SK-N-SH treated with all-trans-retinoic acid at 6 μM for 48 hours (cell line): ENCODE data around the gene TRIM7.

Experiments
- ATAC-seq: fragments of 200-7000 bp; cut with Tn5 transposase; 3 replicates; pipeline ENCODE4 v1.9.1; 2020; ENCODE audit warnings: mild to moderate bottlenecking, moderate library complexity
- ARNTL ChIP-seq: fragments of 450-650 bp; formaldehyde crosslinking; IDR thresholded peaks from 2 replicates; pipeline ENCODE4 v1.5.0; 2020; ENCODE audit warnings: low read depth, mild to moderate bottlenecking, moderate library complexity, borderline replicate concordance
- BACH2 ChIP-seq: fragments of 250-450 bp; sonication (Bioruptor Pico); IDR thresholded peaks from 2 replicates; pipeline ENCODE4 v1.9.0; 2021; ENCODE audit warnings: mild to moderate bottlenecking, borderline replicate concordance
- CSDC2 ChIP-seq: fragments of 250-450 bp; sonication (Bioruptor Pico); IDR thresholded peaks from 2 replicates; pipeline ENCODE4 v1.5.0; 2020; ENCODE audit warnings: mild to moderate bottlenecking, moderate library complexity
- ESRRG ChIP-seq: fragments of 250-450 bp; sonication (Bioruptor Pico); IDR thresholded peaks from 2 replicates; pipeline ENCODE4 v1.6.1; 2021; ENCODE audit warnings: mild to moderate bottlenecking
- GLIS3 ChIP-seq: fragments of 250-450 bp; sonication (Bioruptor Pico); IDR thresholded peaks from 2 replicates; pipeline ENCODE4 v1.5.0; 2020; ENCODE audit warnings: mild to moderate bottlenecking, moderate library complexity
- ISL1 ChIP-seq: fragments of 250-450 bp; sonication (Bioruptor Pico); IDR thresholded peaks from 2 replicates; pipeline ENCODE4 v2.1.2; 2022; ENCODE audit warnings: mild to moderate bottlenecking, moderate library complexity
- PPARA ChIP-seq: fragments of 250-450 bp; sonication (Bioruptor Pico); IDR thresholded peaks from 2 replicates; pipeline ENCODE4 v1.5.0; 2020; ENCODE audit warnings: mild to moderate bottlenecking, borderline replicate concordance
- RARB ChIP-seq: fragments of 250-450 bp; sonication (Bioruptor Pico); IDR thresholded peaks from 2 replicates; pipeline ENCODE4 v1.8.0; 2021; ENCODE audit warnings: mild to moderate bottlenecking, moderate library complexity
- SNAI2 ChIP-seq: fragments of 250-450 bp; sonication (Bioruptor Pico); IDR thresholded peaks from 2 replicates; pipeline ENCODE4 v1.5.0; 2020; ENCODE audit warnings: mild to moderate bottlenecking, moderate library complexity
- TCF4 ChIP-seq: fragments of 250-450 bp; sonication (Bioruptor Pico); IDR thresholded peaks from 2 replicates; pipeline ENCODE4 v1.8.0; 2021; ENCODE audit warnings: mild to moderate bottlenecking, moderate library complexity, borderline replicate concordance
- TOX ChIP-seq: fragments of 250-450 bp; sonication (Bioruptor Pico); IDR thresholded peaks from 2 replicates; pipeline ENCODE4 v1.8.0; 2021; ENCODE audit warnings: mild to moderate bottlenecking, moderate library complexity, borderline replicate concordance
- ZC3H10 ChIP-seq: fragments of 250-450 bp; sonication (Bioruptor Pico); IDR thresholded peaks from 2 replicates; pipeline ENCODE4 v1.5.1; 2021; ENCODE audit warnings: mild to moderate bottlenecking, moderate library complexity
- ZNF565 ChIP-seq: fragments of 450-650 bp; formaldehyde crosslinking; conservative IDR thresholded peaks from 2 replicates; pipeline ENCODE4 v1.5.0; 2020; ENCODE audit warnings: low read depth, mild to moderate bottlenecking, moderate library complexity
- ZNF8 ChIP-seq: fragments of 450-650 bp; formaldehyde crosslinking; IDR thresholded peaks from 2 replicates; pipeline ENCODE4 v1.5.0; 2020; ENCODE audit warnings: mild to moderate bottlenecking, moderate library complexity
- TF ChIP-seq, protein P1 (sequence below): fragments of 250-450 bp; sonication (Bioruptor Pico); IDR thresholded peaks from 2 replicates; pipeline ENCODE4 v1.8.0; 2020; ENCODE audit warnings: mild to moderate bottlenecking, moderate library complexity, borderline replicate concordance
- TF ChIP-seq, protein P2 (sequence below): fragments of 250-450 bp; sonication (Bioruptor Pico); IDR thresholded peaks from 2 replicates; pipeline ENCODE4 v1.5.0; 2020; ENCODE audit warnings: mild to moderate bottlenecking, moderate library complexity
- TF ChIP-seq, protein P3 (sequence below): fragments of 250-450 bp; sonication (Bioruptor Pico); IDR thresholded peaks from 2 replicates; pipeline ENCODE4 v1.5.1; 2021; ENCODE audit warnings: mild to moderate bottlenecking, moderate library complexity

Gene TRIM7

DNA sequence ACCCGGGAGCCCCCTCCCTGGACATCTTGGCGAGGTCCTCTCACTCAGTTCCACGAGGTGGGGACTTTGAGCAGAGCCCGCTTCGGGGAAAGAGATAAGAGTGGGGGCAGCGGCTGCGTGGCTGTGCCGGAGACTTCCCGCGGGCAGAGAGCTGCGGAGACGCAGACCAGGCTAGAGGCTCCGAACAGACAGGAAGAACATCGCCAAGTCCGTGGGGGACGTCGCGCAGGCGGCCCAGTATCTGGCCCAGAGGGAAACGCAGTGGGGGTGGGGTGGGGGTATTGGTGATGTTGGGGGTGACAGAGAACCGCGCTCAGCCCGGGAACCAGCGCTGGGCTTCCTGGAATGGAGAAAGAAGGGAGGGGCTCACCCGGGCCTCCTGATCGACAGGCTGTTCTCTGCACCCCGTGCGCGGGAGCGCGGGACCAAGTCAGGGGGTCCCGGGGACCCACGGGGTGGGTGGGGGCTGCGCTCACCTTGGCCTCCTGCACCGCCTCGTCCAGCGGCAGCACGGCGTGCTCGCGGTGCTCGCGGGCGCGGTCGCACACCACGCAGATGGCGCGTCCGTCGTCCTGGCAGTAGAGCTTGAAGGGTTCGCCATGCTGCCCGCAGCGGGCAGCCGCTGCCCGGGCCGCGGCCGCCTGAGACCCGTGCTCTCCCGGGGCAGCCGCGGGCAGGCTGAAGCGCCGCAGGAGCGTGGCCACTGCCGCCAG is 727 bp downstream of the TRIM7 start:
- TF ChIP-seq, protein P1, sequence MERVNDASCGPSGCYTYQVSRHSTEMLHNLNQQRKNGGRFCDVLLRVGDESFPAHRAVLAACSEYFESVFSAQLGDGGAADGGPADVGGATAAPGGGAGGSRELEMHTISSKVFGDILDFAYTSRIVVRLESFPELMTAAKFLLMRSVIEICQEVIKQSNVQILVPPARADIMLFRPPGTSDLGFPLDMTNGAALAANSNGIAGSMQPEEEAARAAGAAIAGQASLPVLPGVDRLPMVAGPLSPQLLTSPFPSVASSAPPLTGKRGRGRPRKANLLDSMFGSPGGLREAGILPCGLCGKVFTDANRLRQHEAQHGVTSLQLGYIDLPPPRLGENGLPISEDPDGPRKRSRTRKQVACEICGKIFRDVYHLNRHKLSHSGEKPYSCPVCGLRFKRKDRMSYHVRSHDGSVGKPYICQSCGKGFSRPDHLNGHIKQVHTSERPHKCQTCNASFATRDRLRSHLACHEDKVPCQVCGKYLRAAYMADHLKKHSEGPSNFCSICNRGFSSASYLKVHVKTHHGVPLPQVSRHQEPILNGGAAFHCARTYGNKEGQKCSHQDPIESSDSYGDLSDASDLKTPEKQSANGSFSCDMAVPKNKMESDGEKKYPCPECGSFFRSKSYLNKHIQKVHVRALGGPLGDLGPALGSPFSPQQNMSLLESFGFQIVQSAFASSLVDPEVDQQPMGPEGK (CRISPR knock-in tag), result no peak
- TF ChIP-seq ISL1 (CRISPR knock-in tag) (no peak), ESRRG (CRISPR knock-in tag) (no peak), ZNF565 (CRISPR knock-in tag) (no peak), RARB (no peak)
- ATAC-seq, result peak; percentile 4; the same call in 2 of the 3 replicates

DNA sequence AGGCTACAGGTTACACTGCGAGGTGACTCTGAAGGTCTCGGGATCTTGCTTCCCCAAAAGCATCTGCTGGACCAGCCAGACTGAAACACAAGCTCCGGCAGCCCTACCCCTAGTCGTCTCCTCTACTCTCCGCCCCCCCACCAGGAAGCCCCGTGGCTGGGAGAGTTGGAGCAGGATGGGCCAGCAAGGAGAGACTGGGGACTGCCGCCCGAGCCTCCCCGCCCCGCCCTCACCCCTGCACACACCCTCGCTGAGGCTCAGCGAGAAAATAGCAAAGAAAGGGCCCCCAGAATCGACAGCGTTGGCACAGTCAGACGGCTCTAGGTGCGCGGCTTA is 1.3 kb downstream of the TRIM7 start:
- TF ChIP-seq, protein P2, sequence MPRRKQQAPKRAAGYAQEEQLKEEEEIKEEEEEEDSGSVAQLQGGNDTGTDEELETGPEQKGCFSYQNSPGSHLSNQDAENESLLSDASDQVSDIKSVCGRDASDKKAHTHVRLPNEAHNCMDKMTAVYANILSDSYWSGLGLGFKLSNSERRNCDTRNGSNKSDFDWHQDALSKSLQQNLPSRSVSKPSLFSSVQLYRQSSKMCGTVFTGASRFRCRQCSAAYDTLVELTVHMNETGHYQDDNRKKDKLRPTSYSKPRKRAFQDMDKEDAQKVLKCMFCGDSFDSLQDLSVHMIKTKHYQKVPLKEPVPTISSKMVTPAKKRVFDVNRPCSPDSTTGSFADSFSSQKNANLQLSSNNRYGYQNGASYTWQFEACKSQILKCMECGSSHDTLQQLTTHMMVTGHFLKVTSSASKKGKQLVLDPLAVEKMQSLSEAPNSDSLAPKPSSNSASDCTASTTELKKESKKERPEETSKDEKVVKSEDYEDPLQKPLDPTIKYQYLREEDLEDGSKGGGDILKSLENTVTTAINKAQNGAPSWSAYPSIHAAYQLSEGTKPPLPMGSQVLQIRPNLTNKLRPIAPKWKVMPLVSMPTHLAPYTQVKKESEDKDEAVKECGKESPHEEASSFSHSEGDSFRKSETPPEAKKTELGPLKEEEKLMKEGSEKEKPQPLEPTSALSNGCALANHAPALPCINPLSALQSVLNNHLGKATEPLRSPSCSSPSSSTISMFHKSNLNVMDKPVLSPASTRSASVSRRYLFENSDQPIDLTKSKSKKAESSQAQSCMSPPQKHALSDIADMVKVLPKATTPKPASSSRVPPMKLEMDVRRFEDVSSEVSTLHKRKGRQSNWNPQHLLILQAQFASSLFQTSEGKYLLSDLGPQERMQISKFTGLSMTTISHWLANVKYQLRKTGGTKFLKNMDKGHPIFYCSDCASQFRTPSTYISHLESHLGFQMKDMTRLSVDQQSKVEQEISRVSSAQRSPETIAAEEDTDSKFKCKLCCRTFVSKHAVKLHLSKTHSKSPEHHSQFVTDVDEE (CRISPR knock-in tag), result no peak
- no peak for TF ChIP-seq ZNF565 (CRISPR knock-in tag)
- no peak for TF ChIP-seq TCF4 (CRISPR knock-in tag)
- TF ChIP-seq GLIS3 (CRISPR knock-in tag), result no peak
- TF ChIP-seq ZC3H10, result no peak
- TF ChIP-seq TOX, result no peak
- no peak for TF ChIP-seq PPARA
- ATAC-seq, result no peak

DNA sequence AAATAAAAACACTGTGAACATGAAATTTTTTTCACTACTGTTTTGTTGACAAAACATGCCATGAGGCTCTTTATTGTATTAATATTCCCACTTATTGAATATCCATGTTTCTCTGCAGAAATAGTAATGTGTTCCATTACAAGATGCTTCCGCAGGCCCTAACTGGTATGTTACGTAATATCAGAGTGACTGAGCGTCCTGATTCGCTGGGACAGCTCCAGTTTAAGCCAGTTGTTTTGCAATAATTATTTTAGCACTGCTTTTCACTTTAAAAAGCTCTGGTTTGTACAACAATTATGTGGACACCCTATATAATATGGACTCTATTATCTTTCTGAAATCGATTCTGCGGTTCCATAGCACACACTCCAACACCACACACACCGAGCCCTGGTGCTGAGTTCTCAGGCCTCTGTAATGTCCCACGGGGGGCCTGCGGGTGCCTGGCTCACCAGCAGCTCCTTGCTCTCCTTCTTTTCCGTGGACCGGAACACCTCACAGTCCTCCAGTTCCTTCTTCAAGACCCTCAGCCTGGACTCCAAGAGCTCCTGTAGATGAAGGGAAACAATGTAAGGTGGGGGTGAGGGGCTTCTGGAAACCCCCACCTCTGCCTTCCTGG is 1.8 kb downstream of the TRIM7 start:
- no peak for TF ChIP-seq ZNF8 (CRISPR knock-in tag)
- TF ChIP-seq SNAI2, result no peak
- no peak for TF ChIP-seq GLIS3 (CRISPR knock-in tag)
- TF ChIP-seq, protein P2 (CRISPR knock-in tag), result no peak
- no peak for TF ChIP-seq ARNTL (CRISPR knock-in tag)
- TF ChIP-seq CSDC2, result no peak
- TF ChIP-seq, protein P1 (CRISPR knock-in tag), result no peak
- TF ChIP-seq ZC3H10, result no peak
- TF ChIP-seq, protein P3, sequence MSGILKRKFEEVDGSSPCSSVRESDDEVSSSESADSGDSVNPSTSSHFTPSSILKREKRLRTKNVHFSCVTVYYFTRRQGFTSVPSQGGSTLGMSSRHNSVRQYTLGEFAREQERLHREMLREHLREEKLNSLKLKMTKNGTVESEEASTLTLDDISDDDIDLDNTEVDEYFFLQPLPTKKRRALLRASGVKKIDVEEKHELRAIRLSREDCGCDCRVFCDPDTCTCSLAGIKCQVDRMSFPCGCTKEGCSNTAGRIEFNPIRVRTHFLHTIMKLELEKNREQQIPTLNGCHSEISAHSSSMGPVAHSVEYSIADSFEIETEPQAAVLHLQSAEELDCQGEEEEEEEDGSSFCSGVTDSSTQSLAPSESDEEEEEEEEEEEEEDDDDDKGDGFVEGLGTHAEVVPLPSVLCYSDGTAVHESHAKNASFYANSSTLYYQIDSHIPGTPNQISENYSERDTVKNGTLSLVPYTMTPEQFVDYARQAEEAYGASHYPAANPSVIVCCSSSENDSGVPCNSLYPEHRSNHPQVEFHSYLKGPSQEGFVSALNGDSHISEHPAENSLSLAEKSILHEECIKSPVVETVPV (CRISPR knock-in tag), result no peak
- TF ChIP-seq RARB, result no peak
- no peak for TF ChIP-seq ISL1 (CRISPR knock-in tag)
- TF ChIP-seq TCF4 (CRISPR knock-in tag), result no peak
- no peak for TF ChIP-seq ZNF565 (CRISPR knock-in tag)
- no peak for TF ChIP-seq TOX
- no peak for TF ChIP-seq ESRRG (CRISPR knock-in tag)
- no peak for TF ChIP-seq BACH2 (CRISPR knock-in tag)
- no peak for ATAC-seq
